ENCODE data around the gene CSRP1. TPM values are rescaled to one million over a fixed set of nuclear protein-coding genes. Genes with fewer than 3 reads are reported as not detected.

Gene CSRP1
- total RNA-seq, 1 donor from 2014 or later: 630 TPM

DNA sequence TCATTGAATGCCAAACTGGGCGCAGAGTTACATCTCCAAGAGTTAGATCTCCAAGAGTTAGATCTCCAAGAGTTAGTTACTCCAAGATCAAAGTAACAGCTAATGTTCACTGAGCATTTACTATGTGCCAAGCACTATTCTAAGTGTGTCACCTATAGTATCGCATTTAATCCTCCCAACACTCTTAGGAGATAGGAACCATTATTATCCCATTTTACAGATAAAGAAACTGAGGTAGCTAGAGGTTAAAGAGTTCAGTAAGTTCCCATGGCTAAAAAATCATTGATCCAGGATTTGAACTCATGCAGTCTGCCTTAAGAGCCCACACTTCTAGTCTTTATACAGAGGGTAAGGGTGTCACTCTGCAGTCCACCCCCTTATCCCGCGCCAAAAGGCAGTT, 30.5 kb upstream of the CSRP1 start:
- no peak for DNase-seq (ENCODE audit: low read depth)
- no peak for TF ChIP-seq CTCF (conservative IDR thresholded peaks at IDR 0.05; ENCODE audit: low read depth, low read length)
- H3K4me3 ChIP-seq (ENCODE audit: low read depth, low read length): no peak overlapping the region

- DNase-seq (ENCODE audit: low read depth): no peak
- no peak overlapping the region for H3K4me3 ChIP-seq (ENCODE audit: low read depth, low read length)
- TF ChIP-seq CTCF (conservative IDR thresholded peaks at IDR 0.05; ENCODE audit: low read depth, low read length): no peak
Measured at GRCh38 chr1:201537028-201537427, 30.1 kb upstream of the CSRP1 start.

GRCh38 chr1:201536558-201536957, 29.6 kb upstream of the CSRP1 start:
- no peak for DNase-seq (ENCODE audit: low read depth)
- no peak for TF ChIP-seq CTCF (conservative IDR thresholded peaks at IDR 0.05; ENCODE audit: low read depth, low read length)
- H3K4me3 ChIP-seq (ENCODE audit: low read depth, low read length): no peak overlapping the region

- no peak overlapping the region for H3K4me3 ChIP-seq (ENCODE audit: low read depth, low read length)
- TF ChIP-seq CTCF (conservative IDR thresholded peaks at IDR 0.05; ENCODE audit: low read depth, low read length): no peak
- no peak for DNase-seq (ENCODE audit: low read depth)
Measured at GRCh38 chr1:201535919-201536245, 29.0 kb upstream of the CSRP1 start.

GRCh38 chr1:201535046-201535918, 28.4 kb upstream of the CSRP1 start:
- no peak overlapping the region for H3K4me3 ChIP-seq (ENCODE audit: low read depth, low read length)
- no peak for TF ChIP-seq CTCF (conservative IDR thresholded peaks at IDR 0.05; ENCODE audit: low read depth, low read length)
- no peak for DNase-seq (ENCODE audit: low read depth)

DNA sequence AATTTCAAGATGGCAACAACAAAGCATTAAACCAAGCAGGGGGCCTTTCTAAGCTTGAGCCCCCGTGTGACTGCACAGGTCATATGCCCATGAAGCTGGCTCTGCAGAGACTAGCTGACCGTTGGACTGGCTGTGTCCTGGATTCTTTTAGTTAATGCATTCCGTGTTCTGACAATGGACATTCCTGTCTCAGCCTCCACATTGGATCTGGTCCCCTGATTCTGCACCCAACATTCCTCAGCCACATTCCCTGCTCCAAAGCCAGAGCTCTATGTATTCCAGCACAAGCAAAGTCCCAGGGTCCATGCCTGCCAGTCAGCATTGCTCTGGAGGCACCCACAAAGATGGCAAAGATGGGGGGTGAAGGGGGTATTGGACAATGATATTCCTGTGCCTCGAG, 26.9 kb upstream of the CSRP1 start:
- no peak for DNase-seq (ENCODE audit: low read depth)
- no peak for TF ChIP-seq CTCF (conservative IDR thresholded peaks at IDR 0.05; ENCODE audit: low read depth, low read length)
- no peak overlapping the region for H3K4me3 ChIP-seq (ENCODE audit: low read depth, low read length)

Measured in epithelial cell of proximal tubule (primary cell).